Measurements from ENCODE around the gene TMEM198.

The TMEM198 gene, protein sequence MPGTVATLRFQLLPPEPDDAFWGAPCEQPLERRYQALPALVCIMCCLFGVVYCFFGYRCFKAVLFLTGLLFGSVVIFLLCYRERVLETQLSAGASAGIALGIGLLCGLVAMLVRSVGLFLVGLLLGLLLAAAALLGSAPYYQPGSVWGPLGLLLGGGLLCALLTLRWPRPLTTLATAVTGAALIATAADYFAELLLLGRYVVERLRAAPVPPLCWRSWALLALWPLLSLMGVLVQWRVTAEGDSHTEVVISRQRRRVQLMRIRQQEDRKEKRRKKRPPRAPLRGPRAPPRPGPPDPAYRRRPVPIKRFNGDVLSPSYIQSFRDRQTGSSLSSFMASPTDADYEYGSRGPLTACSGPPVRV

DNA sequence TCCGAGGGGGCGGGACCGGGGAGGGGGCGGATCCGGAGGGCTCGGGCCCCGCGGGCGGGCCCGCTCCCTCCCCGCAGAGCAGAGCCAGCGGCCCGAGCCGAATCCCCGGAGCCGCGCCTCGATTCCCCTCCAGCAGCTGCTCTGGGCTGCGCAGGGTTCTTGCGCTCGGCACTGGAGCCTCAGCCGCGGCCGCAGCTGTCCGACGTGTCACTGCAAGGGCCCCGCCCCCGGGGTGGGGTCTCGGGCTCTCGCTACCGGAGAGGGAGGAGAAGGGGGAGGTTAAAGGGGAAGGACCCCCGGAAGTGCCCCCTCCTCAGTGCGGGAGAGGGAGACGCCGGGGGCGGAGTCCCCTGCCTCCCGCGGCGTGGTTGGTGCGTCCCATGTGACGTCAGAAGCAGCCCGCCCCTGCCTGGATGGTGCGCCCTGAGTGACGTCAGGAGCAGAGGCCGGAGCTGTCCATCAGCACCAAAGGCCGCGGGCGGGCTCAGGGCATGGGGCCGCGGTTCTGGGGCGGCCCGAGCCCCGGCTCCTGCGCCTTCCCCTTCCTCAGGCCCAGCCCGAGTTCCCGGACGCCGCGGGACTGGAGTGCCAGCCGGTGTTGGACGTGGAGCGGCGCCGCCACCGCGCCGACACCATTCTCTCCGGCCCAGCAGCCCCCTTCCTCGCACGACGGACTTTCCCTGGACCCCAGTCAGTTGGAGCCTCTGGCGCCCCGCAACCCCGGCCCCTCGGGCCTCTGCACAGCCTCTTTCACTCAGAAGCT is at the start of gene TMEM198, which contains the start of gene CHPF:
TMEM198 (plus strand) TSS at position 433 of the 763 bp plus-strand sequence. CDS start 700 bp downstream, outside the sequence.
CHPF (minus strand) TSS at position 214 of the 763 bp plus-strand sequence. CDS start 271 bp downstream, outside the sequence.
- DNase-seq (ENCODE audit: low read depth) = peak; percentile 93

DNA sequence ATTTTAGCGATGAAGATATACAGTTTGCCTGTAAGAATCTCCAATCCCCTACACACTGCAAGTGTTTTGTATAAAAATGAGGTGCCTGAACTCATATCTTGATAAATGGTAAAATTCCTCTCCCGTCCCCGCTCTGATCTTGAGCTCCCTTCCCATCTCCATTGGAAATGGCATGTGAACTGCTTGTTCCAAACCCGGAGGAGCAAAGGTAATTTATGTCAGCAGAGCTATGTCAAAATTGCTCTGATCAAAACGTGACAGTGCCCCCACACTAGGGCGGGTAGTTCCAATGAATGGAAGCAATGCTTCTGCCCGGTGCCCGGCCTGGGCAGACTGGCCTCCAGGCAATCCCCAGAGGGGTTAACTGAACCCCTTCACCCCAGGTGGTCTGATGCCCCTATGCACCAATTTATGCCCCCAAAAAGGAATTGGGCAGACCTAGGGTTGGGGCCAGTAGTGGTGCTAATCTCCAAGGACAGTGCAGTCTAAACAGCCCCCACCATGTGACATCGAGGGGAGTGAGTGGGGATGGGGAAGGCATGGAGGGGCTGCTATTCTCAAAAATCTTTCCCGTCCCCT is 48.8 kb upstream of the TMEM198 start:
- no peak for DNase-seq (ENCODE audit: low read depth)

DNA sequence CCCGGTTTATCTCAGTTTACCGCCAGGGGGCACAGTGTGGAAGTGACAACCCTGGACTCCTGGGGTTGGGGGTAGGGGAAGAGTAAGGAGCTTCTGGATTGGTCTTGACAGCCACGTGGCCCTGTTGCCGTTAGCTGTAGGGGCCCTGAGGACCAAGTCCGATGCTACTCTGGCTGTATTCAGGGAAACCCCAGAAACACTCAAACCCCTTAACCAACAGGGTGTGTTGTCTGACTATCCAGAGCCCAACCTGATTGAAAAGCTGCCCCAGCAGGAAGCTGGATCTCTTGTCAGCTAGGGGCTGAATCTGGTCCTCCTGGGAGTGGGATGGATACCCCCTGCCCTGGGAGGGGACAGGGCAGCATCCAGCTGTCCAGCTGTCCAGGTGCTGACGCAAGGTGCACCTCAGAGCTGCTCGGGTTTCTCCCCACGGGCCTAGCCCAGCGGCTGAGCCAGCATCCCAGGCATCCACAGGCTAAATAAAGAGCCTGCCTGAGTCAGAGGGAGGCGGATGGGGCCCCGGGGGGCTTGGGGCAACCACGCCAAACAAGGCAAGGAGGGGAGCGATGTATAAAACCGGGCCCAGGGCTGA is 48.2 kb upstream of the TMEM198 start:
- peak; percentile 55 for DNase-seq (ENCODE audit: low read depth)

DNA sequence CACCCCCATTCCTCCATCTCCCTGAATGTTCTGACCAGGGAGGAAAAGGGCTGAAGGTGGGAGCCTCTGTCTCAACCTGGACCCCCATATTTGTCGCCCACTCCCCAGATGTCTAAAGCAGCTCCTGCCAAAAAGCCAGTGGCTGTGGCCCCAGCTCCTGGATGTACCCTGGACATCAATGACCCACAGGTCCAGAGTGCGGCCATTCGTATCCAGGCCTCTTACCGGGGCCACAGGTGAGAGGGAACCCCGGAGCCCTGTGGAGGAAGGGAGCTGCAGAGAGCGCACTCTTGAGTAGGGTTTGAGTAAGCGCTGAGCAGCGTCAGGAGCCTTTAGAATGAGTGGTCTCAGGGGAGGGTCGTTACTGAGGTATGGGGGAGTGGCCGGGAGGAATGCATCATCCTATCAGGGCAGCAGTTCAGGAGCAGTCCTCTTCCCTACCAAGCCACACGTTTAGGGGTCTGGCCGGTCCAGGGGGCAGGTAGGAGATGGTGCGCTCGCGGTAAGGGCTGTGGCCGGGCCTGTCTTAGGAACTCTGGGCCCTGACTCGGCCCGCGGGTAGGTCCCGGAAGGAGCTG is 47.5 kb upstream of the TMEM198 start:
- no peak for DNase-seq (ENCODE audit: low read depth)

DNA sequence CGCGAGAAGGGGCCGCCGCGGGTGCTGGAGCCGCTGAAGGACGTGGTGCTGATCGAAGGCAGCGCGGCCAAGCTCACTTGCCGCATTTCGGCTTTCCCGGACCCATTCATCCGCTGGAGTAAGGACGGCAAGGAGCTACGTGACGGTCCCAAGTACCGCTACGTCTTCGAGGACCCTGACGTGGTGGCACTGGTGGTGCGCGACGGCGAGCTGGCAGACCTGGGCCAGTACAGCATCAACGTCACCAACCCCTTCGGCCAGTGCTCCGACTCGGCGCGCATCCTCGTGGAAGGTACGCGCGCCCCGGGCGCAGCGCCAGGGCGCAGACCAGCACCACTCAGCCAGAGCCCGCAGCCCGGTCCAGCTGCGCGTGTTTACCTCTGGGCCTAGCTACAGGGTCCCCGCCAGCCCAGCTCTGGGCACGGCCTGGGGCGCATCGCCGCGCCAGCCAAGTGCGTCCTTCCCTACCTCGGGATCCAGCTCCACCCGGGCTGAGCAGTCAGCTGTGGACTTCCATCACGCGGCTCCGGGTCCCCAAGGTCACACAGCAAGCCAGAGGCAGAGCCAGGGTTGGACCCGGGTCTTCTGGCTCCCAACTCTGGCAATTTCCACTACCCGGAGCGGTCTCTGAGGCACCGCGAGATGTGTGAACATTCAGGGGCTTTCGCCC is 46.9 kb upstream of the TMEM198 start:
- DNase-seq (ENCODE audit: low read depth) = no peak

DNA sequence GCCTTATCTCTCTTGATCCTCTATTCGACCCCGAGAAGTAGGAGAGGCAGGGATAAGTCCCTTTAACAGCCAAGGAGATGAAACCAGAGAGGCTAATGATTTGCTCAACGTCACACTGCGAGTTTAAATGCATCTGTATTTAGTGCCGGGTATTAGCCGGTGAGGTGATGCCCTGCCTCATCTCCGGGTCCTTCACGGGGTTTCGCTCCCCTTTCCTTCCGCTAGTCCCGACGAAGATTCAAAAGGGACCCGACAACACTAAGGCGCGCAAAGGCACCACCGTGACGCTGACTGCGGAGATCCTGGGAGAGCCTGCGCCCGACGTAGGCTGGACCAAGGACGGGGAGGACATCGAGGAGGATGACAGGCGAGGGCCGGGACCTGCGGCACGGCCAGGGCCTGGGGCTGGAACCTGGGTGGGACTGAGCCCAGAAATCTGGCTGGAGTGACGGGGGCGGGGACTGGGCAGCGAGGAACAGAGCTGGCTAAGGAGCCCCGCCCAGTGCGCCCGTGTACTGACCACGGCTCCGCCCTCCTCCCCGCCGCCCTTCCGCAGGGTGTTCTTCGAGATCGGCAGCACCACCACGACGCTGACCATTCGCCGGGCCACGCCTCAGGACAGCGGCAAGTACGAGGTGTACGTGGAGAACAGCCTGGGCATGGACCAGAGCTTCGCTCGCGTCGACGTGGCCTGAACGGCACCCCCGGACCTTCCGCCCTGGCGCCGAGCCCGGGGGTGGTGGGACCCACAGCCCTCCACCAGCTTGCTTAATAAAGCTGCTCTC is 46.1 kb upstream of the TMEM198 start:
- DNase-seq (ENCODE audit: low read depth) = no peak

DNA sequence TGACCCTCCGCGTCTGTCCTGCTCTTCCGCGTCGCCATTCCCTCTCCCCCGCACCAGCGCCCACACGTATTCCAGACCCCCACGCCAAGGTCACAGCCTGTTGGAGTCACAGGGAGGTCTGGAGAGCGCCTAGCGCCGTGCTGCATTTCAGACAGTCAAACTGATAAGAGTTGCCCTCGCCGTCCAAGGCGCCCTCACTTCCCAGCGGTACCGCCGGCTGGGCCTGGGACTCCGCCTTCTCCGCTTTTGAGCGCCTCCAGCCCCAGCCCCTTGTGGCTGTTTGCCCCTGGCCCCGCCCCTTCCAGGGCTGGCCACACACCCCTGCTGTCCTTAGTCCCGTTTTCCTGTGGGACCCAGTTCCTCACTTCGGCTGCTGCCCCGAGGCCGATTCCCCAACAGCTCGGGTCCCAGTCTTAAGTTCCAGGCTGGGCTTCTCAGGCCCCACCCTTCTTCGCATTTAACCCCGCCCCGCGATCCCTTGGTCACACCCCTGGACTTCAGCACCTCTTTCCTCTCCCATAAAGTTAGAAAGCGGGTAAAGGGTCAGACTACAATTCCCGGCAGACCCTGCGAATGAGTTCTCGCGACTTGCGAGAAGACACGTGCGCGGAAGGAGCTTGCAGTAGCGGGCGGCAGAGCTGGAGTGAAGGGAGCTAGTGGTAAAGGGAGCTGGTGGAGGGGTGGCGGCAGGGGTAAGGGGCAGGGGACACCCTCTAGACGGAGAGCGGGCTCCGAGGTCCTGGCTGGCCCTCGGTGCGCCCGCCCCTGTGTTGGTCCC is 45.4 kb upstream of the TMEM198 start, which contains the start of gene GMPPA:
GMPPA (plus strand) TSS at position 612 of the 778 bp plus-strand sequence. CDS start 1,085 bp downstream, outside the sequence.
- DNase-seq (ENCODE audit: low read depth) = peak; percentile 87

DNA sequence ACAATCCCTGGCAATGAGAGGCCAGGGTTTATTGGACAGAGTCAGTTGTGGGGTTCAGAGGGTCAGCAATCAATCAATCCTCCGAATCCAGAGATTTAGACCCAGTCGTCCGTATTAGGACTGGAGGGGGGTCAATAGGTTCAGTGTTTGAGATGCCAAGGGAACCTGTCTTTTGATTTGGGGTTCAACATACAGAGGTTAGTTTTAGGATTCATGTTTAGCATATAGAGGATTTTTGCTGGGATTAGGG is 44.8 kb upstream of the TMEM198 start:
- no peak for DNase-seq (ENCODE audit: low read depth)

DNA sequence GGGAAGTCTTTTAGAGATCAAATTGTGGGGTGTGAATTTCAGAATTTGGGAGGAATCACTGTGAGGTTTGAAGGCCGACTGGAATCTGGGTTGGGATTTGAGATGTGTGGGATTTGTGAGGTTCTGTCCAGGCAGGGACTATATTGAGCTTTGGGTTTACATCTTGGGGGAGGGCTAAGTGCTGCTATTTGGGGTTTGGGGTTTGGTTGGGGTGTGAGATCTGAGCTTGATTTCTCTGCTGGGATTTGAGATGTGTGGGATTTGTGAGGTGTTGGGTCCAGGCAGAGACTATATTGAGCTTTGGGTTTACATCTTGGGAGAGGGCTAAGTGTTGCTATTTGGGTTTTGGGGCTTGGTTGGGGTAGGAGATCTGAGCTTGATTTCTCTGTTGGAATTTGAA is 44.3 kb upstream of the TMEM198 start:
- no peak for DNase-seq (ENCODE audit: low read depth)

DNA sequence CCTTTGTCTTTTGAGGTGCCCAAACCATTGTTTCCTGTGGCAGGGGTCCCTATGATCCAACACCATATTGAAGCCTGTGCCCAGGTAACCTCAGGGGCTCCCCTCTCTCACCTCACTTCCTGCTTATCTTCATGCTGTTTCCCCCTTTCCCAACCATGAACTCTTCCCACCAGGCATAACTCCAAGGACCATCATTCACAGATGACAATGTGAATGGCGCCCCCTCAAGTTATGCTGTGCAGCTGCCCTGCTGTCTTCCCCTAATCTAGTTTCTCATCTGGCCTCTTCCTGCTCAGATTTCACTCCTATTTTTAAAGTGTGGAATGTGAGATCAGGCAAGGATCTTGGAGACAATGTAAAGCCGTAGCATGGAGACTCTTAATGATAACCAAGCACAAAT is 43.7 kb upstream of the TMEM198 start:
- DNase-seq (ENCODE audit: low read depth) = no peak

DNA sequence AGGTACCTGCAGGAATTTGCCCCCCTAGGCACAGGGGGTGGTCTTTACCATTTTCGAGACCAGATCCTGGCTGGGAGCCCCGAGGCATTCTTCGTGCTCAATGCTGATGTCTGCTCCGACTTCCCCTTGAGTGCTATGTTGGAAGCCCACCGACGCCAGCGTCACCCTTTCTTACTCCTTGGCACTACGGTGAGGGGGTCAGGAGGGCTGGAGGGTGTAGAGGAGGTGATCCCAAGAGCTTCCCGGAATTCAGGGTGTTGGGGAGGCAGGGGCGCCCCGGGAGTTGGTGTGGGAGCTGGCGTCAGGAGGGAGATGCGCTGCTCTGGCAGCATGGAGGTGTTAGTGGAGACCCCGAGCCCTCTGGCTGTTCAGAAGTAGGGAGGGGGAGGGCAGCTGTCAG is 42.0 kb upstream of the TMEM198 start:
- no peak for DNase-seq (ENCODE audit: low read depth)

DNA sequence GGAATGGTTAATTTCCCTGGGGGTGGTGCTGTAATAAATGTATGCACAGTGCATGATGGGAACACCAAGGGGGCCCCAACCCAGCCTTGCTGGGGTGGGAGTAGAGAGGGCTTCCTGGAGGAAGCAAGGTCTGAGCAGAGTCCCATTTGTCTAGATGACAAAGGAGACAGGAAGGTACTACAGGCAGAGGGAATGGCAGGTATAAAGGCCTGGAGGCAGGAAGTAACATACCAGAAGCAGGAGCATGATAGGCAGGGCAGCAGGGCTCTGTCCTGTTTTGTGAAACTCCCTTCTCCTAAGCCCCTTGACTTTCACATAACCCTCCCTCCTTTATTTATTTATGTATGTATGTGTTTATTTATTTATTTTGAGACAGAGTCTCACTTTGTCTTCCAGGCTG is 41.2 kb upstream of the TMEM198 start:
- DNase-seq (ENCODE audit: low read depth) = no peak

DNA sequence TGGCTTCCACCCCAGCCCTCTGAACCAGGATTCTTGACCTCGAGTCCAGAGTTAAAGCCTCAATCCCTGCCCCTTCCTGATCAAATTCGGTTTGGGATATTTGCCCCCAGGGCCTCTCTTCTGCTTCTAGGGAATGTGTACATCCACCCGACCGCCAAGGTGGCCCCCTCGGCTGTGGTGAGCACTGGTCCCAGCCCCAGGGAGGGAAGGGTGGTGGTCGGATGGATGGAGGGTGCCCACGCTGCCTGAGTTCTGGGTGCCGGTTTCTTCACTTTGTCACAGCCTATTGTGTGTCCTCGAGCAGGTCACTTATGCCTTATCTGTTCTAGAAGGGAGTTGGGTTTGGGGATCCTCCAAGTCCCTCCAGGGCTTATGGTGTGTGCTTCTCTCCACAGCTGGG is 38.2 kb upstream of the TMEM198 start:
- no peak for DNase-seq (ENCODE audit: low read depth)

DNA sequence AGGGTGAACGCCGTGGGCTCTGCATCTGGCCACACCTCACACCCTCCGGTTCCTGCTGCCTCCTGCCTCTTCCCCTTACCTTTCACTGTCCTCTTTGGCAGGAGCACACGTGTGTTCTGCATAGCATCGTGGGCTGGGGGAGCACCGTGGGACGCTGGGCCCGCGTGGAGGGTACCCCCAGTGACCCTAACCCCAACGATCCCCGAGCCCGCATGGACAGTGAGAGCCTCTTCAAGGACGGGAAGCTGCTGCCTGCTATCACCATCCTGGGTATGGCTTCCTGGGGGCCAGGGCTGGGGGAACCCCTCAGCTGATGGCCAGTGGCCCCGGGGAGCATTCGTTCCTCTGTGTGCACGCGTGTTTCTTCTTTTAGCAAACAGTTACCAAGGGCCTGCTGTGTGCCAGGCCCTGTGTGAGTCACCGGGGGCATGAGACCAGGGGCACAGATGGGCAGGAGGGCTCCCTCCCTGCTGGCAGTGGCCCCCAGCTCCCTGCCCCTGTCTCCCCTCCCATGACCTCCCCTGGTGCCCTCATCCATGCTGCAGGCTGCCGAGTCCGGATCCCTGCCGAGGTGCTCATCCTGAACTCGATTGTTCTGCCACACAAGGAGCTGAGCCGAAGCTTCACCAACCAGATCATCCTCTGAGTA is 37.6 kb upstream of the TMEM198 start:
- no peak for DNase-seq (ENCODE audit: low read depth)

DNA sequence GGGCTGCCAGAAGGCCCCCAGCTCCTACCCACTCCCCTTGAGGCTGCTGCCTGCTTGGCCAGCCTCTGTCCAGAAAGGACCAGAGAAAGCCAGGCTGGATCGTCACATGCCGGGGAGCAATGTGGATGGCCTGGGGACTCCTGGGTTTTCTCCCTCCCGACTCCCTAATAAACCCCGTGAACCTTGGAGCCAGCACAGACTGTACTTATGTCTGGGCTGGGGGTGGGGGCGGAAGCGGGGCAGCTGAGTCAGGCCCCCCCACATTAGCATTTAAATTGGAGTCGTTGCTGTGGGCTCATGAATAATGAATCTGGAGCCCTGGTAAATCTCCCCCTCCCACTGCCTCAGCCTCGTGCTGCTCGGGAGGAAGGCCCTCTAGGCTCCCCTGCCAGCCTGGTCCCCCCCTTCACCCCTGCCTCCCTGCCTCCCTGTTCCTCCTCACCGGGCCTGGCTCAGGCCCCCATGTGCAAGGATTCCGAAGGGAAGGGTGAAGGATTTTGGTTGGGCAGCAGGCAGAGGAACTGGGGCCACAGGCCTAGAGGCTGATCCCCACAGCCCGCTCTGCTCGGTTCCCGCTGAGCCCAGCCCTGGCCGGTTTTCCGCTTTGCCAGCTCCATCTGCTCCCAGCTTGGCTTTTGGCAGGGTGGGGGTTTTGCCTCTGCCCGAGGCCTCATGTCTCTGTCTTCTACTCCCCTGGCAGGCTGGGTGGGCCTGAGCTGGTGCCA is 36.9 kb upstream of the TMEM198 start:
- no peak for DNase-seq (ENCODE audit: low read depth)

DNA sequence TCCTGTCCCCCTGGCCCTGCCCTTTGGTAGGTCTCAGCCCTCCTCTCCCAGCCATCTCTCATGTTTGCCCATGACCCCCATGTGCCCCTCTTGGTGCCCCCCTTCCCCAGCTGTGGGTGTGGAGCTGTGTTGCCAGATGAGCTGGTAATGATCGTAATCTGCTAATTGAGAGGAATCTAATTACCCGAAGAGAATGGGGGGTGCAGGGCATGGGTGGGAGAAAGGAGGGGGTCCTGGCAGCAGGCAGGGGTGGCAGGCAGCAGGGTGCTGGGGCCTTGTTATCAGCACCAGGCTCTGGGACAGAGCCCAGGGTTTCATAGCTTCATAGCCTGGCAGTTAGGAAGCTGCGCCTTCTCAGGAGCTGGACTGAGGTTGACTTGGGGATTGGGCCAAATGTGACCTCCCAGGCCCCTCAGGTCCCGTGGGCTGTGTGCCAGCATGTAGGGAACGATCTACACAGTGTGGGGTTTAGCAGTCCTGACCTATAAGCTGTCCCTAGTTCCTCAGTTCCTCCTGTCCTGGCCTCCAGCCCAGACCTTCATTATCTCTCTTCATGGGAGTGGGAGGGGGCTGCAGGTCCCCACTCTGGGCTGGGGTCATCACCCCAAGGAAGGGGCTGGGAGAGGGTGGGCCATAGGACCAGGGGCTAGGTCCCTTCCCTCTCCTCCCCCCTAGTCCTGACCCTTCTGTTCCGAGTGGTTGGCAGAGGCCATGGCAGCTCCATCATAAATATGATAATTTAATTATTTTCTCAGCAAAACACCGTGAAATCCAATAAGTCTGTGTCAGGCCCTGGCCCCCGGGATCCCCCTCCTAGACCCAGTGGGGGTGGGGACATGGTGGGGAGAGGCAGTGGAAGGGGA is 36.0 kb upstream of the TMEM198 start:
- no peak for DNase-seq (ENCODE audit: low read depth)

DNA sequence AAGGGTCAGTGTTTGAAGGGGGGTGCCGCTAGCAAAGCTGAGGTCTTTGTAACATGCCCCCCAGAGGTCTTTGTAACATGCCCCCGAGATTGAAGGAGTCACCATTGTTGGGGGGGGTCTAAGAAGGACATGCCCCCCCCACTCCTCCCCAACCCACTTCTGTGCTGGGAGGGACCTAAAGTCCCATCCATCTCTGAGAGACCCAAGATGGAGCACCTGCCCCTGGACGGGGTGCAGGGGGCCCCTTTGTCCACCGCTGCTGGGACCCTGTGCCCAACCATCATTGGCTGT is 35.4 kb upstream of the TMEM198 start:
- DNase-seq (ENCODE audit: low read depth) = no peak

Measured in activated T-cell treated with anti-CD3 and anti-CD28 coated beads for 48 hours (primary cell).